ENCODE results near the gene PAFAH1B2.
"Not testable (repeated sequence)": the region's sequence is repeated elsewhere in the genome, so short reads cannot be mapped to it uniquely, and the experiment has no call there.

The PAFAH1B2 gene

GRCh38 chr11:117181586-117182550 is 37.8 kb downstream of the PAFAH1B2 start:
- H3K4me3 ChIP-seq (ENCODE audit: low read depth, low read length) = no peak overlapping the region
- TF ChIP-seq CTCF (IDR thresholded peaks at IDR 0.05; ENCODE audit: low read depth, low read length) = no peak

- H3K4me3 ChIP-seq (ENCODE audit: low read depth, low read length) = no peak overlapping the region
- TF ChIP-seq CTCF (IDR thresholded peaks at IDR 0.05; ENCODE audit: low read depth, low read length) = no peak
Observed at GRCh38 chr11:117182551-117182935, 38.5 kb downstream of the PAFAH1B2 start.

GRCh38 chr11:117183178-117183577 is 39.1 kb downstream of the PAFAH1B2 start:
- not testable (repeated sequence) for H3K4me3 ChIP-seq (ENCODE audit: low read depth, low read length)

GRCh38 chr11:117183724-117184349 is 39.8 kb downstream of the PAFAH1B2 start:
- H3K4me3 ChIP-seq (ENCODE audit: low read depth, low read length) = no peak overlapping the region
- no peak for TF ChIP-seq CTCF (IDR thresholded peaks at IDR 0.05; ENCODE audit: low read depth, low read length)

- H3K4me3 ChIP-seq (ENCODE audit: low read depth, low read length) = no peak overlapping the region
- TF ChIP-seq CTCF (IDR thresholded peaks at IDR 0.05; ENCODE audit: low read depth, low read length) = no peak
Observed at GRCh38 chr11:117185736-117186430, 41.8 kb downstream of the PAFAH1B2 start.

- no peak overlapping the region for H3K4me3 ChIP-seq (ENCODE audit: low read depth, low read length)
- TF ChIP-seq CTCF (IDR thresholded peaks at IDR 0.05; ENCODE audit: low read depth, low read length) = no peak
Observed at GRCh38 chr11:117186431-117186761, 42.3 kb downstream of the PAFAH1B2 start.

GRCh38 chr11:117187007-117187406 is 42.9 kb downstream of the PAFAH1B2 start:
- H3K4me3 ChIP-seq (ENCODE audit: low read depth, low read length) = no peak overlapping the region
- no peak for TF ChIP-seq CTCF (IDR thresholded peaks at IDR 0.05; ENCODE audit: low read depth, low read length)

All from WI38 (cell line).